ENCODE measurements around the gene CLNS1A. TPM values are rescaled to one million over a fixed set of nuclear protein-coding genes. Genes with fewer than 3 reads are reported as not detected.

Gene CLNS1A
- total RNA-seq, 1 experiment from 2014 or later = 361 TPM

GRCh38 chr11:77660947-77661346 is 23.4 kb upstream of the CLNS1A start:
- BruUV-seq (replicated peaks) = no TSS peak
- Histone ChIP-seq H2AFZ (ENCODE audit: low read length) (no peak overlapping the region), H3K9me3 (ENCODE audit: low read length) (no peaks in the 10 kb centered on the region), H3K4me2 (ENCODE audit: low read length) (no peak overlapping the region), H3K79me2 (ENCODE audit: low read length) (no peaks in the 10 kb centered on the region), H3K27me3 (ENCODE audit: low read length) (no peaks in the 10 kb centered on the region), H3K27ac (ENCODE audit: low read length) (no peak overlapping the region), H4K20me1 (ENCODE audit: low read length) (no peaks in the 10 kb centered on the region), H3K36me3 (ENCODE audit: low read depth, low read length) (peaks cover 5% of the 10 kb centered on the region; the same call in 1 of the 2 replicates), H3K9me2 (replicated peaks; ENCODE audit: low read length) (no peaks in the 10 kb centered on the region), H3K4me3 (ENCODE audit: low read length) (no peak overlapping the region), H3K4me1 (ENCODE audit: insufficient read depth, low read length) (no peaks in the 10 kb centered on the region), H3K9ac (ENCODE audit: low read length) (no peak overlapping the region), H3F3A (ENCODE audit: low read length, unreplicated experiment) (no peaks in the 10 kb centered on the region)
- ChIA-PET CTCF (no interaction called here), POLR2A (ENCODE audit: unreplicated experiment) (interaction anchor here (0.6 kb wide), 2 partner anchors 95 to 173 kb away, joined by 4 to 6 read pairs; no protein-coding TSS in a partner anchor)
- TF ChIP-seq CTCF (conservative IDR thresholded peaks at IDR 0.05; ENCODE audit: low read depth, low read length) (no peak), EZH2 (IDR thresholded peaks at IDR 0.05; ENCODE audit: low read length, unreplicated experiment) (no peak), EZH2phosphoT487 (IDR thresholded peaks at IDR 0.05; ENCODE audit: borderline replicate concordance, low read length) (no peak)
- DNase-seq (no peak), ATAC-seq (no peak)
- intact Hi-C loops (cut with micrococcal nuclease) = no loop called here

- BruUV-seq (replicated peaks) = no TSS peak
- Histone ChIP-seq H3K9ac (ENCODE audit: low read length) (no peak overlapping the region), H3F3A (ENCODE audit: low read length, unreplicated experiment) (no peaks in the 10 kb centered on the region), H2AFZ (ENCODE audit: low read length) (no peak overlapping the region), H3K36me3 (ENCODE audit: low read depth, low read length) (no peaks in the 10 kb centered on the region), H3K4me2 (ENCODE audit: low read length) (no peak overlapping the region), H3K27ac (ENCODE audit: low read length) (no peak overlapping the region), H3K79me2 (ENCODE audit: low read length) (no peaks in the 10 kb centered on the region), H3K9me2 (replicated peaks; ENCODE audit: low read length) (no peaks in the 10 kb centered on the region), H3K4me3 (ENCODE audit: low read length) (no peak overlapping the region), H3K4me1 (ENCODE audit: insufficient read depth, low read length) (no peaks in the 10 kb centered on the region), H3K9me3 (ENCODE audit: low read length) (no peaks in the 10 kb centered on the region), H4K20me1 (ENCODE audit: low read length) (no peaks in the 10 kb centered on the region), H3K27me3 (ENCODE audit: low read length) (no peaks in the 10 kb centered on the region)
- TF ChIP-seq CTCF (conservative IDR thresholded peaks at IDR 0.05; ENCODE audit: low read depth, low read length) = no peak
- TF ChIP-seq EZH2phosphoT487 (IDR thresholded peaks at IDR 0.05; ENCODE audit: borderline replicate concordance, low read length) = no peak
- no peak for TF ChIP-seq EZH2 (IDR thresholded peaks at IDR 0.05; ENCODE audit: low read length, unreplicated experiment)
- ChIA-PET POLR2A (ENCODE audit: unreplicated experiment) (interaction anchor here (0.6 kb wide), 1 partner anchor 47 kb away, joined by 4 read pairs; no protein-coding TSS in a partner anchor), CTCF (no interaction called here)
- ATAC-seq = no peak
- DNase-seq = no peak
- intact Hi-C loops (cut with micrococcal nuclease) = no loop called here
Measured at GRCh38 chr11:77658213-77659013, 20.8 kb upstream of the CLNS1A start.

GRCh38 chr11:77656362-77656761 is 18.8 kb upstream of the CLNS1A start:
- ChIA-PET CTCF (no interaction called here), POLR2A (ENCODE audit: unreplicated experiment) (no interaction called here)
- no peak for TF ChIP-seq EZH2 (IDR thresholded peaks at IDR 0.05; ENCODE audit: low read length, unreplicated experiment)
- no peak for TF ChIP-seq CTCF (conservative IDR thresholded peaks at IDR 0.05; ENCODE audit: low read depth, low read length)
- TF ChIP-seq EZH2phosphoT487 (IDR thresholded peaks at IDR 0.05; ENCODE audit: borderline replicate concordance, low read length) = no peak
- Histone ChIP-seq H3K27ac (ENCODE audit: low read length) (no peak overlapping the region), H3K27me3 (ENCODE audit: low read length) (no peaks in the 10 kb centered on the region), H4K20me1 (ENCODE audit: low read length) (no peaks in the 10 kb centered on the region), H3K4me1 (ENCODE audit: insufficient read depth, low read length) (no peaks in the 10 kb centered on the region), H3K36me3 (ENCODE audit: low read depth, low read length) (no peaks in the 10 kb centered on the region), H3F3A (ENCODE audit: low read length, unreplicated experiment) (no peaks in the 10 kb centered on the region), H3K9me3 (ENCODE audit: low read length) (no peaks in the 10 kb centered on the region), H3K4me2 (ENCODE audit: low read length) (no peak overlapping the region), H3K4me3 (ENCODE audit: low read length) (no peak overlapping the region), H3K79me2 (ENCODE audit: low read length) (no peaks in the 10 kb centered on the region), H3K9me2 (replicated peaks; ENCODE audit: low read length) (no peaks in the 10 kb centered on the region), H3K9ac (ENCODE audit: low read length) (no peak overlapping the region), H2AFZ (ENCODE audit: low read length) (no peak overlapping the region)
- ATAC-seq (no peak), DNase-seq (no peak)
- no TSS peak for BruUV-seq (replicated peaks)
- intact Hi-C loops (cut with micrococcal nuclease) = no loop called here

Measured in PC-3 (cell line).